Astrocyte (in vitro differentiated cells and primary cell): ENCODE results near the gene TMEM267. TPM values are rescaled to one million over a fixed set of nuclear protein-coding genes. Genes with fewer than 3 reads are reported as not detected.

Source experiments
- DNase-seq: peaks from one replicate; pipeline ENCODE4 v3.0.0-alpha.2; 2010; ENCODE audit warnings: low read depth
- FAIRE-seq: peaks from 2 replicates; lab custom pipeline; 2011; peaks lifted over from hg19 to GRCh38; lab: Jason Lieb, UNC
- H2AFZ ChIP-seq: 2 replicates; pipeline ENCODE4 v1.6.0; 2012; ENCODE audit warnings: low read depth, low read length, inconsistent platforms
- H3K27ac ChIP-seq: 2 replicates; pipeline ENCODE4 v1.5.1; 2011; ENCODE audit warnings: low read depth, low read length, inconsistent platforms
- H3K27me3 ChIP-seq: 2 replicates; pipeline ENCODE4 v1.6.0; 2011; ENCODE audit warnings: low read length, inconsistent platforms; ENCODE audit not compliant: insufficient read depth
- H3K36me3 ChIP-seq: 2 replicates; pipeline ENCODE4 v1.5.1; 2011; ENCODE audit warnings: low read length, inconsistent platforms; ENCODE audit not compliant: insufficient read depth
- H3K4me1 ChIP-seq: 2 replicates; pipeline ENCODE4 v1.5.1; 2011; ENCODE audit warnings: low read length, inconsistent platforms; ENCODE audit not compliant: insufficient read depth
- H3K4me2 ChIP-seq: 2 replicates; pipeline ENCODE4 v1.6.0; 2012; ENCODE audit warnings: low read length, inconsistent platforms
- H3K4me3 ChIP-seq: 2 replicates; pipeline ENCODE4 v1.5.1; 2011; ENCODE audit warnings: low read depth, mild to moderate bottlenecking, low read length, inconsistent platforms; ENCODE audit not compliant: insufficient read depth
- H3K79me2 ChIP-seq: 2 replicates; pipeline ENCODE4 v1.6.0; 2012; ENCODE audit warnings: mild to moderate bottlenecking, low read length, inconsistent platforms; ENCODE audit not compliant: insufficient read depth
- H3K9ac ChIP-seq: 2 replicates; pipeline ENCODE4 v1.6.0; 2012; ENCODE audit warnings: mild to moderate bottlenecking, low read length, inconsistent platforms
- H3K9me3 ChIP-seq: 2 replicates; pipeline ENCODE4 v1.5.1; 2012; ENCODE audit warnings: low read depth, mild to moderate bottlenecking, low read length, inconsistent platforms; ENCODE audit not compliant: insufficient read depth
- H4K20me1 ChIP-seq: 2 replicates; pipeline ENCODE4 v1.6.0; 2012; ENCODE audit warnings: low read length, inconsistent platforms; ENCODE audit not compliant: insufficient read depth
- H3K27ac Mint-ChIP-seq: one replicate; pipeline ENCODE4 v1.8.0; 2021; ENCODE audit warnings: mild to moderate bottlenecking, mixed read lengths; ENCODE audit not compliant: unreplicated experiment
- H3K27me3 Mint-ChIP-seq: one replicate; pipeline ENCODE4 v1.8.0; 2021; ENCODE audit warnings: low read depth, mixed read lengths; ENCODE audit not compliant: unreplicated experiment
- H3K36me3 Mint-ChIP-seq: one replicate; pipeline ENCODE4 v1.8.0; 2021; ENCODE audit warnings: low read depth, mixed read lengths; ENCODE audit not compliant: unreplicated experiment
- H3K4me1 Mint-ChIP-seq: one replicate; pipeline ENCODE4 v1.8.0; 2021; ENCODE audit warnings: low read depth, mixed read lengths; ENCODE audit not compliant: unreplicated experiment
- H3K4me3 Mint-ChIP-seq: one replicate; pipeline ENCODE4 v1.8.0; 2021; ENCODE audit warnings: mild to moderate bottlenecking, moderate library complexity, mixed read lengths; ENCODE audit not compliant: unreplicated experiment
- H3K9me3 Mint-ChIP-seq: one replicate; pipeline ENCODE4 v1.8.0; 2021; ENCODE audit warnings: mild to moderate bottlenecking, mixed read lengths; ENCODE audit not compliant: unreplicated experiment
- CTCF ChIP-seq: IDR thresholded peaks from 2 replicates; pipeline ENCODE4 v1.5.1; 2011; ENCODE audit warnings: low read depth, mild to moderate bottlenecking, inconsistent platforms, low read length, moderate library complexity; ENCODE audit not compliant: insufficient read depth
- EZH2 ChIP-seq: IDR thresholded peaks from 2 replicates; pipeline ENCODE4 v1.6.1; 2012; ENCODE audit warnings: mild to moderate bottlenecking, low read length, inconsistent platforms; ENCODE audit not compliant: insufficient read depth
- total RNA-seq: library from RNA; stranded (reverse); gene quantifications from 2 replicates; pipeline ENCODE4 v1.2.1, GENCODE V29; 2021

TMEM267 gene
- total RNA-seq, 1 donor from 2014 or later = 20.9 TPM

GRCh38 chr5:43412156-43412555 lies 71.5 kb downstream of the TMEM267 start, which contains the start of gene CCL28:
CCL28 (minus strand) TSS chr5:43412391; CDS start chr5:43412316, 75 bp downstream.
- H3K4me2 ChIP-seq = no peak within 1 kb of the TSS

GRCh38 chr5:43411495-43411894 lies 72.2 kb downstream of the TMEM267 start:
- DNase-seq = no peak

More at GRCh38 chr5:43412156-43412555, 71.5 kb downstream of the TMEM267 start, which contains the start of gene CCL28:
- Mint-ChIP-seq H3K36me3 (no peaks in the 10 kb centered on the region), H3K27ac (no peak within 1 kb of the TSS), H3K9me3 (peaks cover 2% of the 10 kb centered on the region), H3K4me3 (no peak within 1 kb of the TSS), H3K27me3 (peaks cover 6% of the 10 kb centered on the region), H3K4me1 (peaks cover 4% of the 10 kb centered on the region)
- H3K27ac ChIP-seq = no peak within 1 kb of the TSS
- H3K4me1 ChIP-seq = no peaks in the 10 kb centered on the region
- H3K79me2 ChIP-seq = no peaks in the 10 kb centered on the region
- DNase-seq (no peak), FAIRE-seq (no peak)
- H3K27me3 ChIP-seq = no peaks in the 10 kb centered on the region
- H3K4me3 ChIP-seq = no peak within 1 kb of the TSS
- no peak within 1 kb of the TSS for H3K9ac ChIP-seq
- TF ChIP-seq EZH2 = no peak
- no peak for TF ChIP-seq CTCF
- no peaks in the 10 kb centered on the region for H3K36me3 ChIP-seq
- H4K20me1 ChIP-seq = no peaks in the 10 kb centered on the region
- H3K9me3 ChIP-seq = no peaks in the 10 kb centered on the region
- no peak within 1 kb of the TSS for H2AFZ ChIP-seq

More at GRCh38 chr5:43411495-43411894, 72.2 kb downstream of the TMEM267 start:
- no peak for FAIRE-seq
- H4K20me1 ChIP-seq = no peaks in the 10 kb centered on the region
- H3K9me3 ChIP-seq = no peaks in the 10 kb centered on the region
- Mint-ChIP-seq H3K4me1 (peaks cover 4% of the 10 kb centered on the region), H3K27ac (no peak overlapping the region), H3K27me3 (peaks cover 8% of the 10 kb centered on the region), H3K4me3 (no peak overlapping the region), H3K9me3 (peaks cover 6% of the 10 kb centered on the region), H3K36me3 (no peaks in the 10 kb centered on the region)
- TF ChIP-seq CTCF (no peak), EZH2 (no peak)
- no peak overlapping the region for H3K4me2 ChIP-seq
- H3K4me3 ChIP-seq = no peak overlapping the region
- H3K9ac ChIP-seq = no peak overlapping the region
- no peaks in the 10 kb centered on the region for H3K27me3 ChIP-seq
- no peak overlapping the region for H3K27ac ChIP-seq
- no peak overlapping the region for H2AFZ ChIP-seq
- no peaks in the 10 kb centered on the region for H3K4me1 ChIP-seq
- H3K36me3 ChIP-seq = no peaks in the 10 kb centered on the region
- H3K79me2 ChIP-seq = no peaks in the 10 kb centered on the region
